GM21717 (cell line): ENCODE results near the gene KLHL17.

Experiments used
- ATAC-seq: cut with Tn5 transposase; IDR thresholded peaks from one replicate; pipeline ENCODE4 v1.9.1; 2021; ENCODE audit warnings: mild to moderate bottlenecking, moderate library complexity; ENCODE audit not compliant: unreplicated experiment

KLHL17 gene

DNA sequence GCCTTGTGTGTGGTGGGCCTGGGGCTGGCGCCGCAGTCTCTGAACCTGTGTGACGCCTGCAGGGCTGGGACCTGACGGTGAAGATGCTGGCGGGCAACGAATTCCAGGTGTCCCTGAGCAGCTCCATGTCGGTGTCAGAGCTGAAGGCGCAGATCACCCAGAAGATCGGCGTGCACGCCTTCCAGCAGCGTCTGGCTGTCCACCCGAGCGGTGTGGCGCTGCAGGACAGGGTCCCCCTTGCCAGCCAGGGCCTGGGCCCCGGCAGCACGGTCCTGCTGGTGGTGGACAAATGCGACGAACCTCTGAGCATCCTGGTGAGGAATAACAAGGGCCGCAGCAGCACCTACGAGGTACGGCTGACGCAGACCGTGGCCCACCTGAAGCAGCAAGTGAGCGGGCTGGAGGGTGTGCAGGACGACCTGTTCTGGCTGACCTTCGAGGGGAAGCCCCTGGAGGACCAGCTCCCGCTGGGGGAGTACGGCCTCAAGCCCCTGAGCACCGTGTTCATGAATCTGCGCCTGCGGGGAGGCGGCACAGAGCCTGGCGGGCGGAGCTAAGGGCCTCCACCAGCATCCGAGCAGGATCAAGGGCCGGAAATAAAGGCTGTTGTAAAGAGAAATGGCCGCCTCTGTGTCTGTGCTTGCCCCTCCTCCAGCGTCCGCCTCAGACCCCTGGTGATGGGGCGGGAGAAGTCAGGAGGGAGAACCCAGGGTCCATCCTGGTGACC is 53.7 kb downstream of the KLHL17 start:
- peak; percentile 4 for ATAC-seq

DNA sequence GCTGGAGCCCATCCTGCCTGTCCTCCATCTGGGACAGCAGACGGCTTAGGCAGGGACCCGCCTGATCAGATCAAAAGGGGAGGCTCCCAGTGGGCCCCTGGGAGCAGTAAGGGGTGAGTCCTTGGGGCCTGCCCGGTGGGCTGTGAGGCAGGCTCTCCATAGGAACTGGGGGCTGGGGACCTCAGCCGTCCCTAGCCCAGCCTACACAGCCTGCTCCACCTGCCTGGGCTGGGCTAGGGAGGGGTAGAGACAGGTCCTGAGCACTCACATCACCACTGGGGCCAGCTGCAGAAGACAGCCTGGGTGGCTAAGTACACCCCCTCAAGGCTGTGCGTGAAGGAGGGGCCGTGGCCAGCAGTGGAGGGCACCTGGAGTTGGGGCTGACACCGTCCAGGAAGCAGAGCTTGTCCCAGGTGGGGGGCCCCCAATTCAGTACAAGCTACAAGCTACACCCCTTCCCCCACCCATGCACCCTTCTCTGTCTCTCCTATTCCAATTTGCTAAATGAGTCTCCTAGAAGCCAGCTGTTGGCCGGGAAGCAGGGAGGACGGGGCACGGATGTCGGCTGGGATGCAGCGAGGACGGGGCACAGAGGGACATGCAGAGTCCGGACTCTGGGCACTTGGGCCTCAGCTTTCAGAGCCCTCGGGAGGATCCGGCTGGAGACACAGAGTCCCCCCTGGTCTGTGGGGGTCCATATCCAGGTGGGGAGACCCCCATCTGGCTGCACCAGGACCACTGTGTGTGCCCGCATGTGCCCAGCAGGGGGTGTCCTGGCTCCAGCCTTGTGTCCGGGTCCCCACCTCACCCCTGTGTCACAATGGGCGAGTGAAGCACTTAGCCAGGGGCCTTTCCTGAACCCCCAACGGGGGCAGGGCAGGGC is 54.7 kb downstream of the KLHL17 start:
- ATAC-seq, result no peak
